H1 (cell line): ENCODE results near the gene ALKAL2. TPM values are rescaled to one million over a fixed set of nuclear protein-coding genes. Genes with fewer than 3 reads are reported as not detected.

Experiments
- CTCF ChIA-PET: fragments of 300-600 bp; sonication (Branson Sonifier 250); formaldehyde crosslinking; loops from one replicate; lab custom pipeline; 2021; ENCODE audit not compliant: partially characterized antibody; lab: Charles Lee
- POLR2A ChIA-PET: fragments of 300-600 bp; sonication (Branson Sonifier 250); formaldehyde crosslinking; loops from one replicate; lab custom pipeline; 2021; ENCODE audit warnings: inconsistent platforms; ENCODE audit not compliant: partially characterized antibody; lab: Charles Lee
- DNase-seq, 2 experiments: peaks; one replicate each; pipeline versions ENCODE4 v3.0.0 to v3.0.0-alpha.2; 2010 to 2022; ENCODE audit warnings: low spot score in 2 of 2, low read depth in 1 of 2, mixed read lengths in 1 of 2
- FAIRE-seq: peaks from 2 replicates; lab custom pipeline; 2011; peaks lifted over from hg19 to GRCh38; lab: Jason Lieb, UNC
- H2AFZ ChIP-seq: 2 replicates; pipeline ENCODE4 v1.8.1; 2012; ENCODE audit warnings: low read length, inconsistent platforms
- H2AK5ac ChIP-seq: 2 replicates; pipeline ENCODE4 v1.6.1; 2013; ENCODE audit warnings: low read depth, low read length
- H2BK120ac ChIP-seq: replicated peaks from 2 replicates; pipeline ENCODE3; 2013; ENCODE audit warnings: low read depth, low read length, inconsistent platforms
- H2BK12ac ChIP-seq: 2 replicates; pipeline ENCODE4 v1.6.1; 2013; ENCODE audit warnings: low read depth, low read length
- H2BK15ac ChIP-seq: 2 replicates; pipeline ENCODE4 v1.6.1; 2013; ENCODE audit warnings: low read length
- H2BK20ac ChIP-seq: 2 replicates; pipeline ENCODE4 v1.6.1; 2013; ENCODE audit warnings: low read length
- H2BK5ac ChIP-seq: 2 replicates; pipeline ENCODE4 v1.6.1; 2013; ENCODE audit warnings: low read depth, low read length
- H3K14ac ChIP-seq: 2 replicates; pipeline ENCODE4 v1.6.1; 2013; ENCODE audit warnings: inconsistent platforms; ENCODE audit not compliant: insufficient read length
- H3K18ac ChIP-seq: 2 replicates; pipeline ENCODE4 v1.6.1; 2013; ENCODE audit warnings: low read length; ENCODE audit errors: extremely low read depth
- H3K23ac ChIP-seq: 2 replicates; pipeline ENCODE4 v1.6.1; 2013; ENCODE audit warnings: inconsistent platforms; ENCODE audit not compliant: insufficient read length
- H3K23me2 ChIP-seq: 2 replicates; pipeline ENCODE4 v1.6.1; 2013; ENCODE audit warnings: low read depth, low read length
- H3K27ac ChIP-seq: 2 replicates; pipeline ENCODE4 v1.6.1; 2011; ENCODE audit warnings: low read depth, low read length, inconsistent platforms
- H3K27me3 ChIP-seq, 4 experiments: replicated peaks in 1 of 4; 1 replicate in 1 of 4; 2 replicates in 3 of 4; pipeline versions ENCODE4 v1.6.1 to v1.8.1; 2011 to 2013; ENCODE audit warnings: low read length in 3 of 4, mild to moderate bottlenecking in 3 of 4, inconsistent platforms in 2 of 4, mixed read lengths in 2 of 4, moderate library complexity in 1 of 4; ENCODE audit not compliant: control insufficient read depth in 3 of 4, insufficient read depth in 3 of 4; ENCODE audit errors: extremely low read depth in 1 of 4
- H3K36me3 ChIP-seq, 4 experiments: 2 replicates each; pipeline versions ENCODE4 v1.6.1 to v1.8.1; 2011 to 2013; ENCODE audit warnings: mild to moderate bottlenecking in 4 of 4, low read length in 3 of 4, moderate library complexity in 2 of 4, control low read depth in 1 of 4, inconsistent platforms in 1 of 4; ENCODE audit not compliant: insufficient read depth in 4 of 4, control insufficient read depth in 2 of 4
- H3K4ac ChIP-seq: replicated peaks from 2 replicates; pipeline ENCODE3; 2013; ENCODE audit warnings: low read length, low read depth, mixed read lengths, inconsistent platforms; ENCODE audit not compliant: insufficient read length
- H3K4me1 ChIP-seq, 4 experiments: replicated peaks in 1 of 4; 1 replicate in 1 of 4; 2 replicates in 3 of 4; pipeline versions ENCODE4 v1.6.1 to v1.8.1; 2011 to 2013; ENCODE audit warnings: low read length in 3 of 4, inconsistent platforms in 2 of 4, mixed read lengths in 1 of 4; ENCODE audit not compliant: insufficient read depth in 4 of 4, control insufficient read depth in 3 of 4
- H3K4me2 ChIP-seq, 2 experiments: 2 replicates each; pipeline versions ENCODE4 v1.6.1 to v1.8.1; 2011 to 2013; ENCODE audit warnings: low read depth in 2 of 2, low read length in 2 of 2, control low read depth in 1 of 2, inconsistent platforms in 1 of 2, mild to moderate bottlenecking in 1 of 2; ENCODE audit not compliant: insufficient read depth in 1 of 2
- H3K4me3 ChIP-seq, 4 experiments: fragments of 200-600, 300-600 bp in 1 of 4; sonication (generic), shearing (Covaris generic), sonication (Bioruptor Twin) in 1 of 4; 2 replicates each; pipeline versions ENCODE4 v1.5.1 to v1.8.1; 2011 to 2016; ENCODE audit warnings: low read length in 4 of 4, low read depth in 3 of 4, control low read depth in 2 of 4, inconsistent platforms in 2 of 4, mild to moderate bottlenecking in 2 of 4, mixed read lengths in 1 of 4, moderate library complexity in 1 of 4; ENCODE audit not compliant: insufficient read depth in 2 of 4; ENCODE audit errors: extremely low read depth in 1 of 4
- H3K56ac ChIP-seq: replicated peaks from 2 replicates; pipeline ENCODE3; 2013; ENCODE audit warnings: low read depth, mild to moderate bottlenecking, mixed read lengths, low read length, inconsistent platforms; ENCODE audit not compliant: insufficient read length
- H3K79me1 ChIP-seq: 2 replicates; pipeline ENCODE4 v1.6.1; 2013; ENCODE audit warnings: low read depth, low read length, control low read depth
- H3K79me2 ChIP-seq, 2 experiments: 2 replicates each; pipeline versions ENCODE4 v1.6.1 to v1.8.1; 2012 to 2013; ENCODE audit warnings: low read length in 2 of 2, mild to moderate bottlenecking in 2 of 2, inconsistent platforms in 1 of 2; ENCODE audit not compliant: insufficient read depth in 2 of 2, control insufficient read depth in 1 of 2
- H3K9ac ChIP-seq, 4 experiments: replicated peaks in 1 of 4; 1 replicate in 1 of 4; 2 replicates in 3 of 4; pipeline versions ENCODE4 v1.6.1 to v1.8.1; 2011 to 2013; ENCODE audit warnings: low read depth in 3 of 4, low read length in 3 of 4, control low read depth in 2 of 4, mild to moderate bottlenecking in 2 of 4, moderate library complexity in 2 of 4, inconsistent platforms in 1 of 4; ENCODE audit errors: extremely low read depth in 1 of 4
- H3K9me3 ChIP-seq, 2 experiments: 2 replicates each; pipeline versions ENCODE4 v1.6.1 to v1.8.1; 2012 to 2013; ENCODE audit warnings: mild to moderate bottlenecking in 2 of 2, moderate library complexity in 2 of 2, control low read depth in 1 of 2, inconsistent platforms in 1 of 2, low read depth in 1 of 2, low read length in 1 of 2, mixed read lengths in 1 of 2; ENCODE audit not compliant: insufficient read depth in 2 of 2
- H4K20me1 ChIP-seq, 2 experiments: replicated peaks in 1 of 2; 2 replicates each; pipeline versions ENCODE3 to v1.8.1; 2011 to 2013; ENCODE audit warnings: inconsistent platforms in 2 of 2, low read length in 2 of 2, mild to moderate bottlenecking in 1 of 2; ENCODE audit not compliant: insufficient read depth in 2 of 2, control insufficient read depth in 1 of 2
- H4K5ac ChIP-seq: 2 replicates; pipeline ENCODE4 v1.6.1; 2013; ENCODE audit warnings: low read length, low read depth, mixed read lengths, inconsistent platforms; ENCODE audit not compliant: insufficient read length
- H4K8ac ChIP-seq: 2 replicates; pipeline ENCODE4 v1.8.0; 2013; ENCODE audit warnings: mild to moderate bottlenecking, moderate library complexity, low read length, inconsistent platforms; ENCODE audit not compliant: insufficient read depth; ENCODE audit errors: extremely low read depth
- H4K91ac ChIP-seq: replicated peaks from 2 replicates; pipeline ENCODE3; 2013; ENCODE audit warnings: low read length, mixed read lengths, inconsistent platforms; ENCODE audit not compliant: insufficient read length
- BCL11A ChIP-seq, 2 experiments: IDR thresholded peaks; one replicate each; pipeline ENCODE4 v1.6.1; 2011; ENCODE audit warnings: low read depth in 2 of 2, low read length in 2 of 2, mild to moderate bottlenecking in 2 of 2
- CBX8 ChIP-seq: fragments of 300-800, 300-1000 bp; sonication (generic); IDR thresholded peaks from 2 replicates; pipeline ENCODE4 v1.7.1; 2016; ENCODE audit warnings: low read depth, low read length, borderline replicate concordance
- EGR1 ChIP-seq: IDR thresholded peaks from 2 replicates; pipeline ENCODE4 v1.6.1; 2011; ENCODE audit warnings: low read depth, low read length, borderline replicate concordance
- HDAC2 ChIP-seq, 2 experiments: fragments of 300-600 bp in 1 of 2; sonication (generic) in 1 of 2; IDR thresholded peaks; 2 replicates each; pipeline ENCODE4 v1.6.1; 2011 to 2012; ENCODE audit warnings: low read depth in 2 of 2, low read length in 2 of 2, mild to moderate bottlenecking in 2 of 2, moderate library complexity in 2 of 2, borderline replicate concordance in 1 of 2, inconsistent platforms in 1 of 2
- JUN ChIP-seq: IDR thresholded peaks from 2 replicates; pipeline ENCODE4 v1.6.1; 2011; ENCODE audit warnings: low read depth, mild to moderate bottlenecking, improper control_type of control experiment, low read length
- NANOG ChIP-seq: IDR thresholded peaks from 2 replicates; pipeline ENCODE4 v1.6.1; 2011; ENCODE audit warnings: low read length, low read depth, mild to moderate bottlenecking, inconsistent platforms; ENCODE audit not compliant: insufficient read depth, poor library complexity, severe bottlenecking
- RFX5 ChIP-seq: IDR thresholded peaks from 2 replicates; pipeline ENCODE4 v1.6.1; 2011; ENCODE audit warnings: low read depth, low read length, improper control_type of control experiment, borderline replicate concordance
- RXRA ChIP-seq: IDR thresholded peaks from 2 replicates; pipeline ENCODE4 v1.6.1; 2011; ENCODE audit warnings: low read depth, mild to moderate bottlenecking, low read length, moderate library complexity; ENCODE audit not compliant: insufficient read depth
- SIN3A ChIP-seq, 2 experiments: IDR thresholded peaks in 1 of 2; conservative IDR thresholded peaks in 1 of 2; 2 replicates each; pipeline ENCODE4 v1.6.1; 2011 to 2012; ENCODE audit warnings: low read length in 2 of 2, improper control_type of control experiment in 1 of 2, low read depth in 1 of 2, mild to moderate bottlenecking in 1 of 2
- SRF ChIP-seq: IDR thresholded peaks from 2 replicates; pipeline ENCODE4 v1.6.1; 2011; ENCODE audit warnings: mild to moderate bottlenecking, low read depth, low read length, moderate library complexity
- TBP ChIP-seq: IDR thresholded peaks from 2 replicates; pipeline ENCODE4 v1.6.1; 2011; ENCODE audit warnings: low read depth, low read length, improper control_type of control experiment
- WGBS, 2 experiments: shearing (Covaris generic) in 1 of 2; methylation state at CpG; one replicate each; pipeline versions ENCODE4 v1.1.6 to v1.1.7; 2013 to 2015; ENCODE audit warnings: low lambda C conversion rate in 2 of 2, mixed read lengths in 2 of 2, inconsistent platforms in 1 of 2, low coverage in 1 of 2, missing lambda C conversion rate in 1 of 2; ENCODE audit not compliant: insufficient replicate concordance in 2 of 2, insufficient coverage in 1 of 2, insufficient read length in 1 of 2; ENCODE audit errors: extremely low coverage in 1 of 2, missing lambda C conversion rate in 1 of 2; 5-methylcytosine and 5-hydroxymethylcytosine counted together
- polyA plus RNA-seq, 7 experiments: library from polyadenylated mRNA; depleted of rRNA in 3 of 7; stranded (reverse) in 5 of 7; unstranded in 2 of 7; fragments of >200 nt in 5 of 7; fragments of 200-250 nt in 2 of 7; gene quantifications; 1 replicate in 5 of 7; 2 replicates in 1 of 7; 4 replicates in 1 of 7; pipeline versions ENCODE4 v1.2.1 to v1.2.3, GENCODE V29; 2011 to 2013; ENCODE audit warnings: missing spikeins in 2 of 7, mixed read lengths in 2 of 7
- total RNA-seq: library from RNA; stranded (reverse); fragmentation: NEBNext Ultra II Directional; extraction: Animal tissue kit (Norgen Biotek cat#: 25700); gene quantifications from 2 replicates; pipeline ENCODE4 v1.2.1, GENCODE V29; 2021

ALKAL2 gene
- total and polyA plus RNA-seq, 2 of the 8 experiments (the other 6 are each of a cell fraction or from before 2014, with no cell fraction given): 4.6 to 11.5 TPM

DNA sequence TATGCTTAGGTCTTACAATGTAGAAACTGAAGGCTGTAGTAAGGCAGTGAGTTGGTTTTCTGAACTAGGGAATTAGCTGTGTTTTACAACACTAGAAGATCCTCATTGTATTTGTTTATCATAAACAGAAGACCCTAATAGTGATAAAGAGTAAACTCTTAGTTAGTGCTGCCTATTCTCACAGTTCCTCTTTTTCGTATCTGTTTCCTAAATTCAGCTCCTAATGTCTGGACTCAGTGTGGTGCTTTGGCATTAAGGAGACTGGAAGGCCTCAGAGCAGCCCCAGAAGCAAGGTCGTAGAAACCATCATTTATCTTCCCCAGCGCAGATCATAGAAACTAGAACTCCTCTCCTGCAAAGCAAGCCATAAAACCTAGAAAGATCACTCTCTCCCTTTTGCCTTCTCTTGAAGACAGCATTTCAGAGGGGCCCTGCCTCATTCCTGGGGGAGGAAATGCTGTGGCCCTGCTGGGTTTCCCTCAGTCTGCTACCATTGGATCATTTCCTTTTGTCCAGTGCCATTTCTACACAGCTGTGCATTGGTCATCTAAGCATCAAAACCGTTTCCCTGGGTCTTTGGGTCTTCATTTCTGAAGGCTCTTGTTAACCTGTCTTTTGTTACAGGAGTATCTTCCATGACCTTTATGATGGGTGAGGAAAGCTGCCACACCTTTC is 18.4 kb downstream of the ALKAL2 start:
- no peak overlapping the region for H2BK120ac ChIP-seq
- peaks cover 2 to 18% (median 6%) of the 10 kb centered on the region in 4 experiments; a peak in 5 of 8 replicates for H3K36me3 ChIP-seq
- H2AFZ ChIP-seq: no peak overlapping the region
- H3K4me2 ChIP-seq: no peak overlapping the region
- peaks cover 49 to 98% of the 10 kb centered on the region in 2 experiments for H3K79me2 ChIP-seq
- no peak overlapping the region for H3K56ac ChIP-seq
- H3K27ac ChIP-seq: no peak overlapping the region
- H3K27me3 ChIP-seq: no peaks in the 10 kb centered on the region
- no peak overlapping the region for H3K14ac ChIP-seq
- TF ChIP-seq BCL11A (IDR thresholded peaks at IDR 0.05; ENCODE audit: low read depth in 2 of 2, low read length in 2 of 2) (no peak), SRF (no peak), CBX8 (no peak), NANOG (no peak), TBP (no peak), JUN (no peak), HDAC2 (IDR thresholded peaks at IDR 0.05; ENCODE audit: borderline replicate concordance in 1 of 2, low read depth in 2 of 2, low read length in 2 of 2) (no peak), EGR1 (no peak), RFX5 (no peak), SIN3A (conservative IDR thresholded peaks at IDR 0.05 in 1 of 2, IDR thresholded peaks at IDR 0.05 in 1 of 2; ENCODE audit: low read depth in 1 of 2, low read length in 2 of 2) (no peak), RXRA (no peak)
- TF ChIP-seq, all 59 proteins: peak for 0
- DNase-seq (no peak), FAIRE-seq (no peak)
- Histone ChIP-seq H4K8ac (no peak overlapping the region), H3K9me3 (no peaks in the 10 kb centered on the region), H2BK12ac (no peak overlapping the region), H2BK15ac (no peak overlapping the region), H3K4me1 (peaks cover 0 to 3% (median 1%) of the 10 kb centered on the region in 4 experiments; a peak in 4 of 7 replicates), H3K23ac (no peak overlapping the region), H3K18ac (no peak overlapping the region), H2BK5ac (no peak overlapping the region), H3K4ac (no peak overlapping the region), H2AK5ac (no peak overlapping the region), H3K23me2 (no peaks in the 10 kb centered on the region; the same call in 1 of the 2 replicates), H2BK20ac (no peak overlapping the region), H4K20me1 (peaks cover 23 to 42% of the 10 kb centered on the region in 2 experiments), H4K91ac (no peak overlapping the region), H3K9ac (no peak overlapping the region), H3K79me1 (peaks cover 14% of the 10 kb centered on the region), H4K5ac (no peak overlapping the region), H3K4me3 (no peak overlapping the region)
- ChIA-PET POLR2A (interaction anchor here (0.6 to 1.3 kb wide), 2 partner anchors 16 to 199 kb away, joined by 3 read pairs; no protein-coding TSS in a partner anchor), CTCF (no interaction called here)
- 66% methylated on average over 4 of the region's 4 CpGs; no CpG with 5 or more reads in 1 of the 2 experiments for WGBS, 2 experiments
